Mesodermal cell (in vitro differentiated cells): ENCODE measurements around the gene ZNF433.
"Not testable (repeated sequence)": the region's sequence is repeated elsewhere in the genome, so short reads cannot be mapped to it uniquely, and the experiment has no call there.

Experiments
- H3K27ac ChIP-seq: 2 replicates; pipeline ENCODE4 v1.7.0; 2013; ENCODE audit warnings: mild to moderate bottlenecking, low read depth, low read length, moderate library complexity; ENCODE audit not compliant: severe bottlenecking
- H3K36me3 ChIP-seq: 2 replicates; pipeline ENCODE4 v1.7.1; 2013; ENCODE audit warnings: mild to moderate bottlenecking, low read length, moderate library complexity; ENCODE audit not compliant: control insufficient read depth, insufficient read depth
- H3K4me1 ChIP-seq: one replicate; pipeline ENCODE4 v1.7.1; 2013; ENCODE audit warnings: mild to moderate bottlenecking, low read length; ENCODE audit not compliant: insufficient read depth, control insufficient read depth, poor library complexity, severe bottlenecking
- H3K4me3 ChIP-seq: 2 replicates; pipeline ENCODE4 v1.7.0; 2013; ENCODE audit warnings: low read length, control low read depth, mild to moderate bottlenecking; ENCODE audit not compliant: insufficient read depth, poor library complexity, severe bottlenecking; ENCODE audit errors: extremely low read depth
- H3K9me3 ChIP-seq: 2 replicates; pipeline ENCODE4 v1.7.1; 2013; ENCODE audit warnings: mild to moderate bottlenecking, low read length, moderate library complexity; ENCODE audit not compliant: control insufficient read depth
- WGBS, 2 experiments: methylation state at CpG; one replicate each; pipeline ENCODE4 v1.1.5; 2013; ENCODE audit warnings: missing lambda C conversion rate in 2 of 2; ENCODE audit not compliant: insufficient coverage in 2 of 2; 5-methylcytosine and 5-hydroxymethylcytosine counted together

The ZNF433 gene

DNA sequence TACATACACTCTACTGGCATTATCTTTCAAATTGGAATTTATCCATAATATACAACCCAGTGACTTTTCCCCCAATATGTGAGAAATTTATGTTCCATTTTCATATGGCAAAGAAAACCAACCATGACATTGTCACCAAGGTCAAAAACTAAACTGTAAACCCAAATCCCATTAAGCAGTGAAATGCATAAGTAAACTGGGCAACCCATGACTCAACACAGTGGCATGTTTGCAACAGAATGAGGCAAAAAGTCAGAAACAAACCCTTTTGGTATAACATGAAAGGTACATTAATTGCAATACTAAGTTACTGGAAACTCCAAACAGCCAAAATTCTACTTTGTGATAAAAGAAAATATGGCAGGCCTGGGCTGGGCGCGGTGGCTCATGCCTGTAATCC lies 12.4 kb upstream of the ZNF433 start:
- Histone ChIP-seq H3K4me3 (no peak overlapping the region), H3K4me1 (no peaks in the 10 kb centered on the region), H3K27ac (no peak overlapping the region), H3K9me3 (peaks cover 29% of the 10 kb centered on the region), H3K36me3 (peaks cover 20% of the 10 kb centered on the region)
- 92 to 100% methylated on average over 2 of the region's 2 CpGs for WGBS, 2 experiments

DNA sequence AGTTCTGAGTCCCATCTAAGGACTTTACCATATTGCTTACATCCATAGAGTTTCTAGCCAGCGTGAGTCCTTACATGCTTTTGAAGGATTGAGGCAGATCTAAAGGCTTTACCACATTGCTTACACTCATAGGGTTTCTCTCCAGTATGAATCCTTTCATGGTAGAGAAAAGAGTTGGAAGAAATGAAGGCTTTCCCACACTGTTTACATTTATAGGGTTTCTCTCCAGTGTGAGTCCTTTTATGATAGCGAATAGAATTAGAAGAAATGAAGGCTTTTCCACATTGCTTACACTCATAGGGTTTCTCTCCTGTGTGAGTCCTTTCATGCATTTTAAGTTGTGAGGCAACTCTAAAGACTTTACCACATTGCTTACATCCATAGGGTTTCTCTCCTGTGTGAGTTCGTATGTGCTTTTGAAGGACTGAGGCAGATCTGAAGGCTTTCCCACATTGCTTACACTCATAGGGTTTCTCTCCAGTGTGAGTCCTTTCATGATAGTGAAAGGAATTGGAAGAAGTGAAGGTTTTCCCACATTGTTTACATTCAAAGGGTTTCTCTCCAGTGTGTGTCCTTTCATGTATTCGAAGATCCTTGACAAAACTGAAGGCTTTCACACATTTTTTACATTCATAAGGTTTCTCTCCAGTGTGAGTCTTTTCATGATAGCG lies 8.4 kb upstream of the ZNF433 start:
- Histone ChIP-seq H3K27ac (no peak overlapping the region), H3K4me3 (no peak overlapping the region), H3K4me1 (no peaks in the 10 kb centered on the region), H3K36me3 (peaks cover 25% of the 10 kb centered on the region), H3K9me3 (peaks cover 44% of the 10 kb centered on the region)
- WGBS, 2 experiments = 71 to 90% methylated on average over 1 to 2 of the region's 5 CpGs

- H3K4me3 ChIP-seq = no peak overlapping the region
Measured at GRCh38 chr19:12042893-12043292, 7.4 kb upstream of the ZNF433 start.

GRCh38 chr19:12034620-12035019 lies 859 bp downstream of the ZNF433 start:
- Histone ChIP-seq H3K27ac (no peak overlapping the region), H3K4me3 (peak overlapping the region; percentile 67)

More at GRCh38 chr19:12042893-12043292, 7.4 kb upstream of the ZNF433 start:
- Histone ChIP-seq H3K36me3 (peaks cover 25% of the 10 kb centered on the region), H3K9me3 (peaks cover 44% of the 10 kb centered on the region), H3K4me1 (no peaks in the 10 kb centered on the region), H3K27ac (no peak overlapping the region)

GRCh38 chr19:12034198-12034597 lies 1.3 kb downstream of the ZNF433 start:
- Histone ChIP-seq H3K4me1 (peaks cover 6% of the 10 kb centered on the region), H3K27ac (no peak overlapping the region), H3K4me3 (peak overlapping the region; percentile 67), H3K9me3 (peaks cover 8% of the 10 kb centered on the region), H3K36me3 (peaks cover 13% of the 10 kb centered on the region)
- 80 to 100% methylated on average over 1 of the region's 2 CpGs for WGBS, 2 experiments

More at GRCh38 chr19:12034620-12035019, 859 bp downstream of the ZNF433 start:
- H3K4me1 ChIP-seq = peaks cover 6% of the 10 kb centered on the region
- peaks cover 8% of the 10 kb centered on the region for H3K9me3 ChIP-seq
- peaks cover 9% of the 10 kb centered on the region for H3K36me3 ChIP-seq
- 50 to 71% methylated on average over 5 to 6 of the region's 8 CpGs for WGBS, 2 experiments

GRCh38 chr19:12015753-12016116 lies 19.7 kb downstream of the ZNF433 start:
- H3K4me1 ChIP-seq = no peaks in the 10 kb centered on the region
- H3K27ac ChIP-seq = no peak overlapping the region
- H3K36me3 ChIP-seq = peaks cover 77% of the 10 kb centered on the region
- peaks cover 76% of the 10 kb centered on the region for H3K9me3 ChIP-seq
- WGBS, 2 experiments = no CpG with 5 or more reads among the region's 2 CpGs
- no peak overlapping the region for H3K4me3 ChIP-seq

DNA sequence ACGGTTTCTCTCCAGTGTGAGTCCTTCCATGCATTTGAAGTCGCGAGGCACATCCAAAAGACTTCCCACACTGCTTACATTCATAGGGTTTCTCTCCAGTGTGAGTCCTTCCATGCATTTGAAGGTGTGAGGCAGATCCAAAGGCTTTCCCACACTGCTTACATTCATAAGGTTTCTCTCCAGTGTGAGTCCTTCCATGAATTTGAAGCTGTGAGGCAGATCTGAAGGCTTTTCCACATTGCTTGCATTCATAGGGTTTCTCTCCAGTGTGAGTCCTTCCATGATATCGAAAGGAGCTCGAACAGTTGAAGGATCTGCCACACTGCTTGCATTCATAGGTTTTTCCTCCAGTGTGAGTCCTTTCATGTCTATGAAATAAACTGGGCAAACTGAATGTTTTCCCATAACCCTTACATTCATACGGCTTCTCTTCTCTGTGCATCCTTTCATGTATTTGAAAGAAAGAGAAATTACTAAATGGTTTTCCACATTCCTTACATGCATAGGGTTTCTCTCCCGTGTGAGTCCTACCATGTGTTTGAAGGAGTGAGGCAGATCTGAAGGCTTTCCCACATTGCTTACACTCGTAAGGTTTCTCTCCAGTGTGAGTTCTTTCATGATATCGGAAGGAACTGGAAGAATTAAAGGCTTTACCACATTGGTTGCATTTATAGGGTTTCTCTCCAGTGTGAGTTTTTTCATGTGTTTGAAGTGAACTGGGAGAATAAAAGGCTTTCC lies 20.3 kb downstream of the ZNF433 start:
- H3K27ac ChIP-seq = no peak overlapping the region
- H3K9me3 ChIP-seq = peaks cover 76% of the 10 kb centered on the region
- peaks cover 78% of the 10 kb centered on the region for H3K36me3 ChIP-seq
- H3K4me1 ChIP-seq = no peaks in the 10 kb centered on the region
- 95 to 96% methylated on average over 6 to 7 of the region's 9 CpGs for WGBS, 2 experiments
- H3K4me3 ChIP-seq = no peak overlapping the region

DNA sequence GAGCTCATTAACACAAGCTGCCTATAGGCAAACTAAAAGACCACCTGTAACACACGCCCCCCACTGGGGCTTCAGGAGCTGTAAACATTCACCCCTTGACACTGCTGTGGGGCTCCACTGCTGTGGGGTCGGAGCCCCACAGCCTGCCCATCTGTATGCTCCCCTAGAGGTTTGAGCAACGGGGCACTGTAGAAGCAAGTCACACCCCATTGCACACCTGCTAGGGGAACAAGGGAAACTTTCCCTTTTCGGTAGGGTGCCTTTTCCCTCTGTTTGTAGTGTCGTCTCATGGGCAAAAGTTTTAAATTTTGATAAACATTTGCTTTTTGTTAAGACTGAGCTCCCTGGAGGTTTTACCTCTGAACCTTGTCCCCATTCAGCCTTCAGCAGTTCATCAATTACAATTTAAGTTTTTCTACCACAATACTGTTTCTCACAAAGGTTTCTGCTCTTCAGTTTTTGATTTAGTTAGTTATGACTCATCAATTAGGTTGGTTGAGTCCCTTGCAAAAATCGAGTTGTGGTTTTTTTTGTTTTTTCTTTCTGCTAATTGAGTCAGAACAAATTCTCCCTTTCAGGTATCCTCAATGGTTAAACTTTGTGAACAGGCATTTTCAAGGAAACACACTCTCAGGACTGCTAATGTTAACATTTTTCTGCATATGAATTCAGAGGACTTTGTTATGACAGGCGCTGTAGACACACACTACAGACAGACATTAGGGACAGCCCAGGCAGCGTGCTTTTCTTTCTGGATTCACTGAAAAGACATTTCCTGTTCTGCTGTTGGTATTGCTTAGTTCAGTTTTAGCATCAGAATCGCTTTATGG lies 35.1 kb downstream of the ZNF433 start:
- 92 to 95% methylated on average over 6 of the region's 9 CpGs for WGBS, 2 experiments
- no peak overlapping the region for H3K4me3 ChIP-seq
- H3K4me1 ChIP-seq = no peaks in the 10 kb centered on the region
- H3K36me3 ChIP-seq = peaks cover 38% of the 10 kb centered on the region
- no peak overlapping the region for H3K27ac ChIP-seq
- no peaks in the 10 kb centered on the region for H3K9me3 ChIP-seq

DNA sequence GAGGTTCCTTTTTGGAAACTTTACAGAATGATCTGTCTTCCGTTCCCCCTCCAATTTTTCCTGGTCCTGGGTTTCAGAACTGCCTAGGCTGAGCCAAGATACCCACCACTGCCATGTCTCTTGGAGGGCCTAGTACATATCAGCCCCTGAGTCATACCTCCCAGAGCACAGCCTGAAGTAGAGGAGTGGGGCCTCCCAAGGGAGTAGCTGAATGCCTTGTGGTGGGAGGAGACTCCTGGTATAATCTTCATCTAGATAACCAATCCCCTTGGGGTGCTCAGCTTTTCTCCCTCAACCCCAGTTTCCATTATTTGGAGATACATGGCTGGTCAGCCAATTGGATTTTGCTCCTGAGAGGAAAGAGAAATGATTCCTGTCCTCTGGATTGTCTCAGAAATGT lies 40.3 kb downstream of the ZNF433 start:
- Histone ChIP-seq H3K27ac (no peak overlapping the region), H3K4me1 (no peaks in the 10 kb centered on the region), H3K36me3 (peaks cover 35% of the 10 kb centered on the region), H3K4me3 (no peak overlapping the region), H3K9me3 (peaks cover 4% of the 10 kb centered on the region)
- WGBS, 2 experiments = no CpG with 5 or more reads among the region's 1 CpG

DNA sequence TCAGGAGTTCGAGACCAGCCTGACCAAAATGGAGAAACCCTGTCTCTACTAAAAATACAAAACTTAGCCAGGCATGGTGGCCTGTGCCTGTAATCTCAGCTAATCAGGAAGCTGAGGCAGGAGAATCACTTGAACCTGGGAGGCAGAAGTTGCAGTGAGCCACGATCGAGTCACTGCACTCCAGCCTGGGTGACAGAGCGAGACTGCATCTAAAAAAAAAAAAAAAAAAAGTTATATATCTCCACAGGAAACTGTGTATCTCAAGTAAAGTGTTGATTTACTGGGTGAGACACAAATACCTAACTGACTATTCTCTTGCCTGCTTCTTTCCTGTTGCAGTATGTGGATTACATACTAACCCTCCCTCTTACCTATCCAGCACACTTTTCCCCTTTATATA lies 43.6 kb downstream of the ZNF433 start:
- not testable (repeated sequence) for H3K9me3 ChIP-seq, H3K4me3 ChIP-seq, H3K27ac ChIP-seq, H3K4me1 ChIP-seq
- peaks cover 33% of the 10 kb centered on the region for H3K36me3 ChIP-seq
- WGBS, 2 experiments = 83% methylated on average over 1 of the region's 4 CpGs; no CpG with 5 or more reads in 1 of the 2 experiments
